Effector memory CD4-positive, alpha-beta T cell (primary cell): Measurements from ENCODE around the gene CAPN3.
"Not testable (repeated sequence)": the region's sequence is repeated elsewhere in the genome, so short reads cannot be mapped to it uniquely, and the experiment has no call there.

Source experiments
- DNase-seq, 3 donors: peaks; one replicate each; pipeline ENCODE4 v3.0.0-alpha.2; 2020
- H3K27ac ChIP-seq: 2 replicates; pipeline ENCODE4 v1.7.0; 2013; ENCODE audit warnings: mild to moderate bottlenecking, low read length, moderate library complexity; ENCODE audit not compliant: insufficient read depth, poor library complexity, severe bottlenecking
- H3K27me3 ChIP-seq: replicated peaks from 2 replicates; pipeline ENCODE4 v1.7.0; 2013; ENCODE audit warnings: mild to moderate bottlenecking, low read length; ENCODE audit not compliant: insufficient read depth, control insufficient read depth, poor library complexity, severe bottlenecking
- H3K36me3 ChIP-seq: 2 replicates; pipeline ENCODE4 v1.7.0; 2013; ENCODE audit warnings: mild to moderate bottlenecking, low read length, moderate library complexity; ENCODE audit not compliant: control insufficient read depth, insufficient read depth
- H3K4me1 ChIP-seq: 2 replicates; pipeline ENCODE4 v1.7.0; 2013; ENCODE audit warnings: low read length, mild to moderate bottlenecking; ENCODE audit not compliant: control insufficient read depth, insufficient read depth, poor library complexity, severe bottlenecking
- H3K4me3 ChIP-seq: 2 replicates; pipeline ENCODE4 v1.7.0; 2013; ENCODE audit warnings: low read length, low read depth, mild to moderate bottlenecking; ENCODE audit not compliant: insufficient read depth, poor library complexity, severe bottlenecking
- H3K9me3 ChIP-seq: 2 replicates; pipeline ENCODE4 v1.7.0; 2013; ENCODE audit warnings: mild to moderate bottlenecking, low read length, moderate library complexity; ENCODE audit not compliant: control insufficient read depth
- total RNA-seq, 3 donors: gene quantifications; one replicate each; lab custom pipeline; 2026; lab: John Stamatoyannopoulos, UW

CAPN3 gene
- 5.0 to 8.1 (median 6.4) reads per million in 3 donors for total RNA-seq

DNA sequence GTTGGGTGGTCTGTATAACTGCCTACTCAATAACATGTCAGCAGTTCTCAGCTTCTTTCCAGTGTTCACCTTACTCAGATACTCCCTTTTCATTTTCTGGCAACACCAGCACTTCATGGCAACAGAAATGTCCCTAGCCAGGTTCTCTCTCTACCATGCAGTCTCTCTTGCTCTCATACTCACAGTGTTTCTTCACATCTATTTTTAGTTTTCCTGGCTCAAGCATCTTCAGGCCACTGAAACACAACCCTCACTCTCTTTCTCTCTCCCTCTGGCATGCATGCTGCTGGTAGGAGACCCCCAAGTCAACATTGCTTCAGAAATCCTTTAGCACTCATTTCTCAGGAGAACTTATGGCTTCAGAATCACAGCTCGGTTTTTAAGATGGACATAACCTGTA is at the start of gene CAPN3:
CAPN3 (plus strand) TSS at position 253 of the 400 bp plus-strand sequence. CDS start 305 bp downstream, outside the sequence.
- DNase-seq, result no peak
- Histone ChIP-seq H3K27ac (no peak within 1 kb of the TSS), H3K27me3 (no peaks in the 10 kb centered on the region), H3K4me1 (no peaks in the 10 kb centered on the region), H3K4me3 (no peak within 1 kb of the TSS), H3K9me3 (no peaks in the 10 kb centered on the region), H3K36me3 (peaks cover 4% of the 10 kb centered on the region)

DNA sequence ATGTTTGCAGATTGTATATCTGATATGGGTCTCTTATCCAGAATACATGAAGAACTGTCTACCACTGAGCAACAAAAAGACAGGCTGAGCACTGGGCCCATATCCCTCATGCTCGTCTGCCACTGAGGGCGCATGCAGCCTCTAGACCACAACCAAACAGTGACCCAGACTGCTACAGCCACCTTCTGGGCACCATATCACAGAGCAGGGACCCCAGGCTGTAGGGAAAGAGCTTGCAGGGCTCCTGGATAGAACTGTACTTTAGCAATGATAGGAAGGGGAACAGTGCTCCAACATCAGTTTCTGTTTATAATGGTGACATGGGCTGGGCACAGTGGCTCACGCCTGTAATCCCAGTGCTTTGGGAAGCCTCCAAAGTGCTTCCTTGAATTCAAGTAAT is 45.8 kb upstream of the CAPN3 start:
- H3K4me1 ChIP-seq, result no peaks in the 10 kb centered on the region
- H3K4me3 ChIP-seq, result no peak overlapping the region
- DNase-seq, result no peak
- H3K27me3 ChIP-seq, result no peaks in the 10 kb centered on the region
- H3K36me3 ChIP-seq, result peaks cover 5% of the 10 kb centered on the region
- H3K9me3 ChIP-seq, result no peaks in the 10 kb centered on the region
- H3K27ac ChIP-seq, result no peak overlapping the region

DNA sequence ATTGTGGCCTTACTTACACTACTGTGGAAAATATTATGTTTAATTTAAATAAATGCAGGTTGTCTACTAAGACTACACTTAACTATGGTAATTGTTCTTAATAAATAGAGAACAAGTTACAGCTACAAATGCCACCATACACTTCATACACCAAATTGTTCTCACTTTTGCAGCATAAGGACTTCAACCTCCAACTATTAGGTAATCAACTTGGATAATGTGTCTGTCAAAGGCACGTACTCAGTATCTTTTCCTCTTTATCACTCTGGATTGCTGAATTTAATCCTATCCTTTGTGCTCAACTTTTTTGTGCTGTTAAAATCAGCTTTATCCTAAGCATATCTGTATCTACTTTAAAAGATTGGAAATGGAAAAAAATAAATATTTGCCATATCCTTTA is 44.5 kb upstream of the CAPN3 start:
- peaks cover 5% of the 10 kb centered on the region for H3K36me3 ChIP-seq
- DNase-seq, result no peak

DNA sequence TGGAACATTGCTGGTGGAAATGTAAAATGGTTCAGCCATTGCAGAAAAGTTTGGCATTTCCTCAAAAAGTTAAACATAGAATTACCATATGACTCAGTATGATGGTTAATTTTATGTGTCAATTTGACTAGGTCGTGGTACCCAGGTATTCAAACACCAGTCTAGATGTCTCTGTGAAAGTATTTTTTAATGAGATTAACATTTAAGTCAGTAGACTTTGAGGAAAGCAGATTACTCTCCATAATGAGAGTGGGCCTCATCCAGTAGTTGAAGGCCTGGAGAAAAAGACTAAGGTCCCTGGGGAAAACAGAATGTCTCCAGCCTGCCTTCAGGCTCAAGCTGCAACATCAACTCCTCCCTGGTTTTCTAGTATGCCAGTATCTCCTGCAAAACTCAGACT is 43.8 kb upstream of the CAPN3 start:
- Histone ChIP-seq H3K27me3 (no peaks in the 10 kb centered on the region), H3K4me1 (no peaks in the 10 kb centered on the region), H3K4me3 (no peak overlapping the region), H3K27ac (no peak overlapping the region), H3K9me3 (no peaks in the 10 kb centered on the region), H3K36me3 (peaks cover 5% of the 10 kb centered on the region)
- DNase-seq, result no peak

More for the DNA sequence above, 44.5 kb upstream of the CAPN3 start:
- H3K4me1 ChIP-seq, result no peaks in the 10 kb centered on the region
- H3K4me3 ChIP-seq, result no peak overlapping the region
- H3K27me3 ChIP-seq, result no peaks in the 10 kb centered on the region
- no peak overlapping the region for H3K27ac ChIP-seq
- H3K9me3 ChIP-seq, result no peaks in the 10 kb centered on the region

DNA sequence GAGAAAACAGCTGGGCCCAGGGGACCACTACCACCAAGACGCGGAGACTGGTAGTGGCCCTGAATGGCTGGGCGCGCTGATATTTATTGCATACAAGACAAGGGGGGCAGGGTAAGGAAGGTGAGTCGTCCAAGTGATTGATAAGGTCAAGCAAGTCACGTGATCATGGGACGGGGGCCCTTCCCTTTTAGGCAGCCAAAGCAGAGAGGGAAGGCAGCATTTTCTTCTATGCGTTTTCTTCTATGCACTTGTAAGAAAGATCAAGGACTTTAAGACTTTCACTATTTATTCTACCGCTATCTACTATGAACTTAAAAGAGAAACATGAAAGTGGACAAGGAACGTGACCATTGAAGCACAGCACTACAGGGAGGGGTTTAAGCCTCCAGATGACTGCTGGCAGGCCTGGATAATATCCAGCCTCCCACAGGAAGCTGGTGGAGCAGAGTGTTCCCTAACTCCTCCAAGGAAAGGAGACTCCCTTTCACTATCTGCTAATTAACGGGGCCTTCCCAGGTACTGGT is 43.0 kb upstream of the CAPN3 start:
- H3K9me3 ChIP-seq, H3K4me3 ChIP-seq, H3K27ac ChIP-seq, H3K27me3 ChIP-seq, DNase-seq, H3K36me3 ChIP-seq, H3K4me1 ChIP-seq: not testable (repeated sequence)

DNA sequence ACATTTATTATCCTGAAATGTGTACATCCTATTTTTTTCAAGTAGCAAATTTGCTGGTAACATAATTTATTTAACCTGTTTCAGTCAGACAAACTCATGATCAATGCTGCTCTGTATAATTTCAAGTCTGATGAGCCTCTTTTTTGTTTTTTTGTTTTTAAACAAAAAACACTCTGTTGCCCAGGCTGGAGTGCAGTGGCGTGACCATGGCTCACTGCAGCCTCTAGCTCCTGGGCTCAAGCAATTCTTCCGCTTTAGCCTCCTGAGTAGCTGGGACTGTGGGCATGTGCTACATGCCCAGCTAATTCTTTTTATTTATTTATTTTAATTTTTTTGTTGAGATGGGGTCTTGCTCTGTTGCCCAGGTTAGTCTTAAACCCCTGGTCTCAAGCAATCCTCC is 40.1 kb upstream of the CAPN3 start:
- DNase-seq, result no peak
- Histone ChIP-seq H3K4me3 (no peak overlapping the region), H3K9me3 (no peaks in the 10 kb centered on the region), H3K27ac (no peak overlapping the region), H3K27me3 (no peaks in the 10 kb centered on the region), H3K4me1 (no peaks in the 10 kb centered on the region), H3K36me3 (peaks cover 12% of the 10 kb centered on the region)

DNA sequence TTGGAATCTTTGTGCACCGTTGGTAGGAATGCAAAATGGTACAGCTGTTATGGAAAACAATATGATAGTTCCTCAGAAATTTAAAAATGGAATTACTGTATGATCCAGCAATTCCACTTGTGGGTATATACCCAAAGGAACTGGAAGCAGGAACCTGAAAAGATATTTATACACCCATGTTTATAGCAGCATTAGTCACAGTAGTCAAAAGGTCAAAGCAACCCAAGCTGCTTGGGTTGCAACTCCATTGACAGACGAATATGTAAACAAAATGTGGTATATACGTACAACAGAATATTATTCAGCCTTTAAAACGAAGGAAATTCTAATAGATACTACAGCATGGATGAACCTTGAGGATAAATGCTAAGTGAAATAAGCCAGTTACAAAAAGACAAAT is 35.0 kb upstream of the CAPN3 start:
- no peak overlapping the region for H3K27ac ChIP-seq
- no peaks in the 10 kb centered on the region for H3K4me1 ChIP-seq
- no peak for DNase-seq

DNA sequence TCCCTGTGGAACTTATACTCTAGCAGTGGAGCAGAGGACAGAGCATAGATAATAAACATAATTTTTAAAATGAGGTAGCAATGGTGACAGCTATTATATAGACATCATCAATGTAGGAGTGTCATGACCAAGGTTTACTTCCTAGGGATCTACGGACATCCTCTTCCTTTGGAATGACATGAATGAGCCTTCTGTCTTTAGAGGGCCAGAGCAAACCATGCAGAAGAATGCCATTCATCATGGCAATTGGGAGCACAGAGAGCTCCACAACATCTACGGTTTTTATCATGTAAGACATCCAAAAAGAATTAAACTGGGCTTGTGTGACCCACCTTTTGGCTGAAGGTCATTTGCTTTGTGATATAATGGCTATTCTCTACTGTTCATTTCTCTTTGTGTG is 30.1 kb upstream of the CAPN3 start:
- Histone ChIP-seq H3K9me3 (no peaks in the 10 kb centered on the region), H3K27me3 (no peaks in the 10 kb centered on the region), H3K4me1 (no peaks in the 10 kb centered on the region), H3K36me3 (peaks cover 21% of the 10 kb centered on the region), H3K27ac (no peak overlapping the region), H3K4me3 (no peak overlapping the region)
- DNase-seq, result no peak

More for the DNA sequence above, 35.0 kb upstream of the CAPN3 start:
- H3K27me3 ChIP-seq, result no peaks in the 10 kb centered on the region
- no peak overlapping the region for H3K4me3 ChIP-seq
- H3K9me3 ChIP-seq, result no peaks in the 10 kb centered on the region
- peaks cover 27% of the 10 kb centered on the region for H3K36me3 ChIP-seq

DNA sequence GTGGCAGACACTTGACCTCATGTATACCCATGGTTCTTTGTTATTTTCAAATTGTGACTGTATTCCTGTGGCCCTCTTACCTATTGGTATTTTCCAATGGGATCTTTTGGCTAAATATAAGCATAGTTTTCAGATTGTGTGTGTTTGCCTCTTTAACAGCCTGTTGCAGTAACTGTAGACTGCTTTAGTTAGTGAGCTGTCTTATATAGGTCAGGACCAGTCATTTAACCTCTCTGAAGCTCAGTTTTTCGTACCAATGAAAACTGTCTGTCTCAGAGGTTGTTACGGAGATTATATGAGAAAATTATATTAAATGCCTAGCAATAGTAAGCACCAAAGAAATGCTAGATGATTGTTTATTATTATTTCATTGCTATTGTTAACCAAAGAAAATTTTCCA is 29.3 kb upstream of the CAPN3 start:
- no peak for DNase-seq
- H3K36me3 ChIP-seq, result peaks cover 19% of the 10 kb centered on the region

DNA sequence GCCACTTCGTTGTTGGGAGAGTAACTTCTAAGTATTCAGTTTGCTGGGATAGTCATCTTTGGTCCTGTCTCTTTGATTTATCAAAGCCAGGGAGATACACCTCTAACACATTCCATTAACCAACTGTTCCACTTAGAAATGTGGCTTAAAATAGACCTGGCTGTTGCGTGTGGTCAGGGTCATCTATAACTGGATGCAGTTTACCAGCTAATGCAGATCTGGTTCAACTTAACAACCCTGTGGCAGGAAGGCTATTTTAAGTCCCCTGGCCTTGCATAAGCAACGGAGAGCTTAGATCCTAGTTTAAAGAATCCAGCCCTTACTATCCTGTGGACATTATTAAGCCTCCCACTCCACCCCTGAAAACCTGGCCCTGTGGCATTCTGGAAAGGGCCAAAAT is 28.1 kb upstream of the CAPN3 start:
- no peak overlapping the region for H3K27ac ChIP-seq
- H3K4me1 ChIP-seq, result no peaks in the 10 kb centered on the region
- peaks cover 17% of the 10 kb centered on the region for H3K36me3 ChIP-seq
- no peaks in the 10 kb centered on the region for H3K27me3 ChIP-seq
- H3K9me3 ChIP-seq, result peaks cover 4% of the 10 kb centered on the region
- H3K4me3 ChIP-seq, result no peak overlapping the region
- DNase-seq, result no peak

More for the DNA sequence above, 29.3 kb upstream of the CAPN3 start:
- H3K27me3 ChIP-seq, result no peaks in the 10 kb centered on the region
- no peak overlapping the region for H3K27ac ChIP-seq
- H3K9me3 ChIP-seq, result peaks cover 3% of the 10 kb centered on the region
- no peaks in the 10 kb centered on the region for H3K4me1 ChIP-seq
- H3K4me3 ChIP-seq, result no peak overlapping the region
